Tibial nerve (tissue), 4 donors: Measurements from ENCODE around the gene ZNF484. TPM values are rescaled to one million over a fixed set of nuclear protein-coding genes. Genes with fewer than 3 reads are reported as not detected.
A peak's percentile ranks its signal among the peaks of the same experiment; 100 is the strongest.
"Not testable (repeated sequence)": the region's sequence is repeated elsewhere in the genome, so short reads cannot be mapped to it uniquely, and the experiment has no call there.

Experiments used
- DNase-seq, 2 donors: peaks; one replicate each; pipeline ENCODE4 v3.0.0-alpha.2; 2019; ENCODE audit warnings: low spot score in 2 of 2
- H3K27ac ChIP-seq, 4 donors: fragments of 200-600 bp; sonication (generic) in 3 of 4; one replicate each; pipeline ENCODE4 v1.5.1; 2017 to 2019; ENCODE audit warnings: mild to moderate bottlenecking in 1 of 4
- H3K27me3 ChIP-seq, 2 donors: fragments of 200-600 bp; sonication (generic) in 1 of 2; one replicate each; pipeline versions ENCODE4 v1.5.1 to v1.6.0; 2017 to 2019
- H3K36me3 ChIP-seq, 3 donors: fragments of 200-600 bp; sonication (generic); one replicate each; pipeline ENCODE4 v1.5.1; 2018 to 2019
- H3K4me1 ChIP-seq, 4 donors: fragments of 200-600 bp; sonication (generic) in 3 of 4; one replicate each; pipeline ENCODE4 v1.5.1; 2017 to 2019
- H3K4me3 ChIP-seq, 4 donors: fragments of 200-600 bp; sonication (generic) in 3 of 4; one replicate each; pipeline ENCODE4 v1.5.1; 2017 to 2019; ENCODE audit warnings: mild to moderate bottlenecking in 1 of 4, moderate library complexity in 1 of 4
- H3K9me3 ChIP-seq, 4 donors: fragments of 200-600 bp; sonication (generic) in 3 of 4; one replicate each; pipeline ENCODE4 v1.5.1; 2017 to 2019
- EP300 ChIP-seq, 2 donors: sonication (generic); formaldehyde crosslinking; IDR thresholded peaks; one replicate each; pipeline ENCODE4 v1.6.1; 2017; ENCODE audit warnings: antibody characterized with exemption in 2 of 2, mild to moderate bottlenecking in 1 of 2
- POLR2A ChIP-seq, 2 donors: fragments of 450-650 bp; IDR thresholded peaks; one replicate each; pipeline ENCODE4 v1.6.1; 2017; ENCODE audit warnings: antibody characterized with exemption in 2 of 2, mild to moderate bottlenecking in 2 of 2, moderate library complexity in 2 of 2
- WGBS, 2 donors: methylation state at CpG; one replicate each; pipeline ENCODE4 v1.1.5; 2018; 5-methylcytosine and 5-hydroxymethylcytosine counted together
- total RNA-seq, 4 donors: library from RNA; depleted of rRNA; stranded (reverse); fragments of >200 nt; gene quantifications; one replicate each; pipeline ENCODE4 v1.1.0, GENCODE V29; 2016
- TF ChIP-seq, protein P1 (sequence below), 5 experiments: fragments of 200-600 bp in 3 of 5; fragments of 450-650 bp in 2 of 5; sonication (generic) in 3 of 5; IDR thresholded peaks; one replicate each; pipeline ENCODE4 v1.5.1; 2016 to 2019; ENCODE audit warnings: antibody characterized with exemption in 5 of 5, mild to moderate bottlenecking in 3 of 5, moderate library complexity in 2 of 5

The ZNF484 gene
- total RNA-seq: 10 to 100 TPM; 12.6 to 17.4 (median 16.2) TPM

DNA sequence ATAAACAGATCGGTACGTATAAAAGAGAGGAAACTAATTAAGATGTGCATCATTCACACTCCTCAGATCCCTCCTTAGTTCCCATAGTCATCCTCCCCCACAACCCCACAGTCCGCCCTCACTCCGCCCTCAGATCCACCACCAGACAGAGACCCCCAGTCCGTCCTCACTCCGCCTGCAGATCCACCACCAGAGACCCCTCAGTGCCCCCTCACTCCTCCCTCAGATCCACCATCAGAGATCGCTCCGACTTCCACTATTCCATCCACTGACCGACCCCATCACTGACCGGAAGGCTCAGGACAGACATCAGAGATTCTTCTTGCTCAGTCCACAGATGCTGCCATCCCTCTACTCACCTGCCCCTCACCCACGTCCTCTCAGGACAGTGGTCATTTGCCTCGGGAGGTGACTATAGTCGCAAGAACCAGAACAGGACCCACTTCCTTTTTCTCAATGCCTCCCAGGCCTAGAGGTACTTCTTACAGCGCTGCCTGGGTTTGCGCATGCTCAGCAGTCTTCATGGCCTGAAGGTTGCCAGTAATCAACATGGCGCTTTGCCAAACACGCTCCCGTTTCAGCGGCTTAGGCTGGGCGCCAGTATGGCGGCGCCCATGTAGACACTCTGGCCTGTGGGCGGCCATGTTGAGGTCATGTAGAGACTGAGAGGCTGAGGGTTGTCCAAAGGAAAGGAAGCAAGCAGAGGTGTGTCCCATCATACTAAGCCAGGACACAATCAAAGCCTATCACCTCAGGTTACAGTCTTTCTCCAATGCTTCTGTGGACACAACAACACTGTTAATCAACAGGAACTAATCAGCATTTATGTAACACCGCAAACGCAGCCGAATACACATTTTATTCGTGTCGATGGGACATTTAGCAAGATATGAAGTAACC, at the start of gene ZNF484:
ZNF484 (minus strand) TSS at position 508 of the 900 bp plus-strand sequence. CDS start 3,009 bp downstream, outside the sequence.
- TF ChIP-seq, protein P1, sequence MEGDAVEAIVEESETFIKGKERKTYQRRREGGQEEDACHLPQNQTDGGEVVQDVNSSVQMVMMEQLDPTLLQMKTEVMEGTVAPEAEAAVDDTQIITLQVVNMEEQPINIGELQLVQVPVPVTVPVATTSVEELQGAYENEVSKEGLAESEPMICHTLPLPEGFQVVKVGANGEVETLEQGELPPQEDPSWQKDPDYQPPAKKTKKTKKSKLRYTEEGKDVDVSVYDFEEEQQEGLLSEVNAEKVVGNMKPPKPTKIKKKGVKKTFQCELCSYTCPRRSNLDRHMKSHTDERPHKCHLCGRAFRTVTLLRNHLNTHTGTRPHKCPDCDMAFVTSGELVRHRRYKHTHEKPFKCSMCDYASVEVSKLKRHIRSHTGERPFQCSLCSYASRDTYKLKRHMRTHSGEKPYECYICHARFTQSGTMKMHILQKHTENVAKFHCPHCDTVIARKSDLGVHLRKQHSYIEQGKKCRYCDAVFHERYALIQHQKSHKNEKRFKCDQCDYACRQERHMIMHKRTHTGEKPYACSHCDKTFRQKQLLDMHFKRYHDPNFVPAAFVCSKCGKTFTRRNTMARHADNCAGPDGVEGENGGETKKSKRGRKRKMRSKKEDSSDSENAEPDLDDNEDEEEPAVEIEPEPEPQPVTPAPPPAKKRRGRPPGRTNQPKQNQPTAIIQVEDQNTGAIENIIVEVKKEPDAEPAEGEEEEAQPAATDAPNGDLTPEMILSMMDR (IDR thresholded peaks at IDR 0.05): peak in 1 of 5 experiments; percentile 16
- TF ChIP-seq POLR2A (IDR thresholded peaks at IDR 0.05) (peak; percentile 18 to 21), EP300 (IDR thresholded peaks at IDR 0.05) (peak; percentile 22 to 86)

DNA sequence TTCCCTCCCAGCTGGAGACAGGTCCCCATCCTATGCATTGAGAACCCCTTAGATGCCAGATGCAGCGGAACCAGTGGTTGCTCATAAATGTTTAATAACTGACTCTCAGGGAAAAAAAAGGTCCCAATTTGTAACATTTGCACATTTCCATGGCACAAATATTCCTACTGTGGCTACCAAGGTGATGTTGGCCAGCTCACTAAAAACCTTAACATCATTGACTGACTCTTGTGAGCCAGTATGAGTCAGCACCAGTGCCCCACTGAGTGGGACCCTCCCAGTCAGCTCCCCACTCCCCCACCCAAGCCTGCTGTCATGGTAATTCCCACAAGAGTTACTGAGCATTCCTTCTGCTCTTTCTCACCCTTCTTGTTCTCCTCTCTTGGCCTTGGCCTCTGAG, 42.6 kb upstream of the ZNF484 start:
- WGBS, 2 donors: 93 to 100% methylated on average over 1 of the region's 1 CpG
- Histone ChIP-seq H3K27me3 (no peaks in the 10 kb centered on the region), H3K36me3 (no peaks in the 10 kb centered on the region), H3K4me3 (no peak overlapping the region), H3K9me3 (no peaks in the 10 kb centered on the region), H3K27ac (no peak overlapping the region), H3K4me1 (no peaks in the 10 kb centered on the region)
- TF ChIP-seq, protein P1 (IDR thresholded peaks at IDR 0.05): no peak
- TF ChIP-seq EP300 (IDR thresholded peaks at IDR 0.05) (no peak), POLR2A (IDR thresholded peaks at IDR 0.05) (no peak)
- no peak for DNase-seq

More for the DNA sequence above, at the start of gene ZNF484:
- no peaks in the 10 kb centered on the region for H3K9me3 ChIP-seq
- DNase-seq: peak; percentile 93 to 96
- H3K27me3 ChIP-seq: no peaks in the 10 kb centered on the region
- peak within 1 kb of the TSS; percentile 55 to 78 (median 62) for H3K4me3 ChIP-seq
- peaks cover 0 to 32% (median 0%) of the 10 kb centered on the region in 4 donors for H3K4me1 ChIP-seq
- 17 to 18% methylated on average over 28 of the region's 28 CpGs for WGBS, 2 donors
- H3K27ac ChIP-seq: peak within 1 kb of the TSS; percentile 74 to 86 (median 82)
- H3K36me3 ChIP-seq: no peaks in the 10 kb centered on the region

DNA sequence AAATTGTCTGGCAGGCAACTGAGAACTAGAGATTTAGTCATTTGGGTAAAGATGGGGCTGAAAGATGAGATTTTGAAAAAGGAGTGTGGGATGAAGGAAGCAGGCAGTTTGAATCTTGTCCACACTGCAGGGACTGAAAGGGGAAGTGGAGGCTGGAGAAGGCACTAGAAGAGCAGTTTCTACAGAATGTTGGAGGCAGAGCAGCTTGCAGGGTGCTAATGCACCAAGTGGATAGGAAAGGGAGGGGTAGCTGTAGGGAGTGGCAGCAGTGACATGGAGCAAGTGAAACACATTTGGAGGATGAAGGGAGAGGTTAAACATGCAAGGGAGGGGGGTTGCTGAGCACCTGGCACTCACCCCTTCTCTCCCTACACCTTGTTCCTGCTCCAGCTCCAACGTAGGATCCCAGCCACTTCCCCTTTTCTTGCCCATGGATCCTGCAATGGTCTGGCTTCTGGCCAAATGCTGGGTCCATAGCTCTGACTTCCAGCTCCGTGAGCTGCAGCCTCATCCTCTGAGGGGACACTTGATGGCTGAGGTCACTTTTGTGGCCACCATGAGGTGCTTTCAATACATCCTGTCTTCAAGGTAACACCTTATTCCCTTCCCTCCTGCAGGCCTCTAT, 39.5 kb upstream of the ZNF484 start:
- peak in 1 of 2 donors; percentile 20 for DNase-seq
- TF ChIP-seq EP300 (IDR thresholded peaks at IDR 0.05): no peak
- H3K36me3 ChIP-seq: no peaks in the 10 kb centered on the region

DNA sequence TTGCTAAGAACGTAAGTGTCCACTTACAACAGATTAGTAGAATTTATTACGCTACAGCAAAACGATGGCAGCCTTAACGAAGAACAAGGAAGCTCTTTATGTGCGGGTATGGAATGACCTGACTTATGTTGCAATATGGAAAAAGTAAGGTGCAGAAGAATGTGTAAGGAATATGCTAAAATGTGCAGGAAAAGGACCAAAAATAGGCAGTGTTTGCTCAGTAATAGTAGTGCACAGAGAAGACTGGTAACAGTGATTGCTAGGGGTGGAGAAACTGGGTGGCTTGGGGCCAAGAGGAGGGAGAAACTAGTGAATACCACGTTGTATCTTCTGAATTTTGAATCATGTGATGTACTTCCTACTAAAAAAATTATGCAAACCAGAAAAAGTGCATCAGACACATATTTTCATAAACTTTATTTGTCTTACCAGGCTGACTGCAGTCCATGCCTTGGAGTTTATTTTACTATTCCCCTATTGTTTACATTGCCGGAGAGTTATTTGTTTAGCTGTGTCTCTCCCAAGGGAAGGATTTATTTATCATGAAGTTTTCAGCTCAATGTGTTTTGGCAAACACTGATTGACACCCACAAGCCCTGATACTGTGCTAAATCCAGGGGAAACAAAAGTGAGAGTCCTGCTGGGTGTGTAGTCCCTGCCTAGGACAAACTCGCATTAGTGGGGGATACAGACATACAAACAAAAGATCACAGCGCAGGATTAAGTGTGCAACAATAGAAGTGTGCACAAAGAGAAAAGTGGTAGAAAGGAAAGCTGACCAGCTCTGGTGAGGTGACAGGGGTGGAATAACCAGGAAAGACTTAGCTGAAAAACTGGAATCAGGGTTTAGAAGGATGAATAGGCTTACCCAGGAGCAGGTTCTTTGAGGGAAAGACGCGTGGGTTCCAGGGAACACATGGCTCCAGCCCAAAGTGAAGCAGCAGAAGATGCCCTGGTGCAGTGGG, 34.0 kb upstream of the ZNF484 start:
- peak overlapping the region in 1 of 4 donors; percentile 20 for H3K4me3 ChIP-seq
- peak in 1 of 2 donors; percentile 64 for DNase-seq
- 21% methylated on average over 11 of the region's 11 CpGs for WGBS, 2 donors

More for the DNA sequence above, 39.5 kb upstream of the ZNF484 start:
- H3K9me3 ChIP-seq: no peaks in the 10 kb centered on the region
- H3K4me1 ChIP-seq: peaks cover 0 to 4% (median under 1%) of the 10 kb centered on the region in 4 donors
- no peak overlapping the region for H3K4me3 ChIP-seq
- H3K27me3 ChIP-seq: no peaks in the 10 kb centered on the region
- WGBS, 2 donors: 42 to 43% methylated on average over 2 of the region's 2 CpGs
- no peak overlapping the region for H3K27ac ChIP-seq

DNA sequence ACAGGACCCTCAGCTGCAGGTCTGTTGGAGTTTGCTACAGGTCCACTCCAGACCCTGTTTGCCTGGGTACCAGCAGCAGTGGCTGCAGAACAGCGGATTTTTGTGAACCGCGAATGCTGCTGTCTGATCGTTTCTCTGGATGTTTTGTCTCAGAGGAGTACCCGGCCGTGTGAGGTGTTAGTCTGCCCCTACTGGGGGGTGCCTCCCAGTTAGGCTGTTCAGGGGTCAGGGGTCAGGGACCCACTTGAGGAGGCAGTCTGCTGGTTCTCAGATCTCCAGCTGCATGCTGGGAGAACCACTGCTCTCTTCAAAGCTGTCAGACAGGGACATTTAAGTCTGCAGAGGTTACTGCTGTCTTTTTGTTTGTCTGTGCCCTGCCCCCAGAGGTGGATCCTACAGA, 27.3 kb upstream of the ZNF484 start:
- not testable (repeated sequence) for H3K36me3 ChIP-seq, H3K9me3 ChIP-seq, DNase-seq, H3K27me3 ChIP-seq, H3K4me3 ChIP-seq, H3K27ac ChIP-seq, H3K4me1 ChIP-seq
- WGBS, 2 donors: 54 to 69% methylated on average over 5 to 6 of the region's 6 CpGs

More for the DNA sequence above, 34.0 kb upstream of the ZNF484 start:
- peaks cover 0 to 17% (median 3%) of the 10 kb centered on the region in 4 donors for H3K4me1 ChIP-seq
- no peaks in the 10 kb centered on the region for H3K36me3 ChIP-seq
- H3K27ac ChIP-seq: peak overlapping the region in 2 of 4 donors; percentile 32 to 60
- TF ChIP-seq, protein P1 (IDR thresholded peaks at IDR 0.05): no peak
- TF ChIP-seq POLR2A (IDR thresholded peaks at IDR 0.05) (no peak), EP300 (IDR thresholded peaks at IDR 0.05) (no peak)
- no peaks in the 10 kb centered on the region for H3K9me3 ChIP-seq
- H3K27me3 ChIP-seq: no peaks in the 10 kb centered on the region
